Colon (tissue), 2 donors: ENCODE results near the gene ELOVL5.
"Not testable (repeated sequence)": the region's sequence is repeated elsewhere in the genome, so short reads cannot be mapped to it uniquely, and the experiment has no call there.

ENCODE experiments used
- FAIRE-seq: peaks from 2 replicates; lab custom pipeline; 2012; peaks lifted over from hg19 to GRCh38; lab: Jason Lieb, UNC
- donor health status: control.
- donor health status: control.

Gene ELOVL5

GRCh38 chr6:53348371-53349208, at the start of gene ELOVL5:
ELOVL5 (minus strand) TSS chr6:53348950; CDS start chr6:53295699, 53,251 bp downstream.
- FAIRE-seq: no peak

DNA sequence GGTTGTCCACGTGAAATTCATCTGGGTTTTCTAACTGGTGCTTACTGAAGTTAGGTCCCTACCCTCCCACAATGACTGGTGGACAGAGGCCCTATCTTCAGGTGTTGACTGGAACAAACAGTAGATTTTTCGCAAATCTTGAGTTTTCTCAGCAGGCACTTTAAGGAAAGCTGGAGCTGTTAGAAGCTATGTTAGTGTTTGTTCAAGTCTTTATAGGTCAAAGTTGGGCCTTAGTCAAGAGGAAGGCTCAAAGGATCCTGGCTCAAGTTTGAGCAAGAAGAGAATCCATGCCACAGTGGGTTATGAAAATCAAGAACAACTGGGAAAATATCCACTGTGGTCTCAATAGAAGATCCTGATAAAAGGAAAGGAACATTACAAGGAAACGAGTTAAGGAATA, 48.5 kb upstream of the ELOVL5 start:
- FAIRE-seq: no peak

GRCh38 chr6:53395986-53396385, 47.2 kb upstream of the ELOVL5 start:
- no peak for FAIRE-seq

GRCh38 chr6:53394704-53395103, 46.0 kb upstream of the ELOVL5 start:
- no peak for FAIRE-seq

GRCh38 chr6:53391170-53391569, 42.4 kb upstream of the ELOVL5 start:
- no peak for FAIRE-seq

DNA sequence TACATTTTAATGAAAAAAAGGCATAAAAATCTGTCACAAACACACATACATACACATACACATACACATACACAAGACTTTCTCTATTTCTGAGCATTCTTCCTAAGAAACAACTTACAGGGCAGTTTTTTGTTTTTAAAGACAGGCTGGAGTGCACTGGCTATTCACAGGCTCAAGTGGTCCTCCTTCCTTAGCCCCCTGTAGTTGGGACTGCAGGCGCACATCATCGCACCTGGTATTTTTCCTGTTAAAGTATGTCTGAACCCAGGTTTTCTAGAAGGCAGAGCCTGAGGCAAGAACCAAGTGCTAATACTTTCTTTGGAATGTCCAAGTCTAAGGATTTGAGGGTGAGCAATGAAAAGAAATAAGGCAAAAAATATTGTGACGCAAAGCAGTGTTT, 41.3 kb upstream of the ELOVL5 start:
- FAIRE-seq: no peak

DNA sequence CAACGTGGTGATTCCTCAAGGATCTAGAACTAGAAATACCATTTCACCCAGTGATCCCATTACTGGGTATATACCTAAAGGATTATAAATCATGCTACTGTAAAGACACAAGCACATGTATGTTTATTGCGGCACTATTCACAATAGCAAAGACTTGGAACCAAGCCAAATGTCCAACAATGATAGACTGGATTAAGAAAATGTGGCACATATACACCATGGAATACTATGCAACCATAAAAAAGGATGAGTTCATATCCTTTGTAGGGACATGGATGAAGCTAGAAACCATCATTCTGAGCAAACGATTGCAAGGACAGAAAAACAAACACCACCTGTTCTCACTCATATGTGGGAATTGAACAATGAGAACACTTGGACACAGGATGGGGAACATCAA, 39.9 kb upstream of the ELOVL5 start:
- FAIRE-seq: not testable (repeated sequence)

- no peak for FAIRE-seq
These were observed 33.7 kb upstream of the ELOVL5 start for GRCh38 chr6:53382421-53382820.

DNA sequence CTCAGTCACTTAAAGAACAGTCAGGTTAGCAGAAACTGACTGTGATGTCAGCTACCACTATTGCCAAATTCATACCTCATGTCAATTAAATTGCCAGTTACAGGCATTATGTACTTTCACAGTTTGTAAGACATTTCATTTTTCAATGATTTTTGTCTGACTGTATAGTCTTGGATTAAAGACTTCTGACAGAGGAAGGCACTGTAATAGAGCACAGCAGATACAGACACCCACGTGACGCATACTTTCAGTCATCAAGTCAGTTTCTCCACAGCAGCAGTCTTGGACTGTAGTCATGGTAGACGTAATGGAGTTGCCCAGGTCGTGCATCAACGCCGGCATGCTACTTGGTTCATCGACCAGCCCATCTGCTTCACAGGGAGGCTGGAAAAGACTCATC, 29.5 kb upstream of the ELOVL5 start:
- FAIRE-seq: no peak

GRCh38 chr6:53377793-53378192, 29.0 kb upstream of the ELOVL5 start:
- FAIRE-seq: no peak

GRCh38 chr6:53377289-53377688, 28.5 kb upstream of the ELOVL5 start:
- no peak for FAIRE-seq

DNA sequence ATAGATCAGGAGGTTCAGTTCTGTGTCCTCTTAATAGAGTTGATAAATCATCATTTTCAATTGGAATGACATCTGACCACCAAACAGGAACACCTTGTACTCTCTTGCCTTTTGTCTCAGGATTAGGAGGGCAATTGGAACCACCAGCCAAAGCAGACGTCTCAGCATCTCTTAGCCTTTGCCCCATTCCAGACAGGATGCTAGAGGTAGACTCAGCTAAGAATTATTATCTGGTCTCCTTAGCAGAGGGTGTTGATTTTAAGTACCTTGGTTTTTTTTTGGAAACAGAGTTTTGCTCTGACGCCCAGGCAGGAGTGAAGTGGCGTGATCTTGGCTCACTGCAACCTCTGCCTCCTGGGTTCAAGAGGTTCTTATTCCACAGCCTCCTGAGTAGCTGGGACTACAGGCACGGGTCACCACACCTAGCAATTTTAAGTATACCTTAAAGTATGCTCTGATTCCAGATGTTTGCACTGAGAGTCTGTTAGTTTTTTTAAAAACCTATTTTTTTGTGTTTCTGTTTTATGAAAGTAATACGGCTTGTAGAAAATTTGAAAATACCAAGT, 28.0 kb upstream of the ELOVL5 start:
- no peak for FAIRE-seq

DNA sequence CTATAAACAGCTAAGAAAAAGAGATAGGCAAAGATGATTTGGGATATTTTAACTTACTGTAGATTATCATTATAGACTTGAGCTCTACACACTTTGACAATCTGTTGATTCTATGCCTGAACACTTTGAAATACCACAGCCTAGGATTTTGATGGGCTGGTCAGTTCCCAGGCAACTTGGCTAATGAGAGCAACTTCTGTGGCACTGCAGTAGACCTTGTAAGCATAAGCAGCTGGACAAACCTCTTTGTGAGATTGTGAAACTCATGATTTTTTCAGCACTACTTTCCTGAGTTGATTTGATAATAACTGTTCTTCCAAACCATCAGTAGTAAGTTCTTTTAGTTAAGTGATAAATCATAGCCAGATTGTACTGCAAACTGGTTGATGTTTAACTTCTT, 27.1 kb upstream of the ELOVL5 start:
- no peak for FAIRE-seq

- FAIRE-seq: no peak
These were observed 24.9 kb upstream of the ELOVL5 start for GRCh38 chr6:53373638-53374037.

GRCh38 chr6:53369876-53370515, 21.2 kb upstream of the ELOVL5 start:
- no peak for FAIRE-seq

- no peak for FAIRE-seq
These were observed 20.3 kb upstream of the ELOVL5 start for GRCh38 chr6:53369051-53369450.

GRCh38 chr6:53366128-53366641, 17.4 kb upstream of the ELOVL5 start:
- no peak for FAIRE-seq

- FAIRE-seq: no peak
These were observed 14.8 kb upstream of the ELOVL5 start for GRCh38 chr6:53363341-53364079.

- no peak for FAIRE-seq
These were observed 12.8 kb upstream of the ELOVL5 start for GRCh38 chr6:53361549-53362031.

- no peak for FAIRE-seq
These were observed 11.6 kb upstream of the ELOVL5 start for GRCh38 chr6:53360093-53360912.

DNA sequence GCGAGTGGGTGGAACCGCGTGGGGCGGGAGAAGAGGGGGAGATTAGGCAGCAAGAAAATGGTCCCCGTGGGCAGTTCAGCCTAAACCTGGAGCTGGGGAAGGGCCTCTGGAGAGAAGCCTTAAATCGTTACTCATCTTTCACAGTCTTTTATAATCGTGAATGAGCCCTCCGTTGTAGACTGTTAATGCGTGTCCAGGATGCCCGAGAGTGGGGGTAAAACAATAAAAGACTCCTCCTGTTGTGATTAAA, 11.0 kb upstream of the ELOVL5 start:
- FAIRE-seq: no peak
